Measurements from ENCODE around the gene L2HGDH. TPM values are rescaled to one million over a fixed set of nuclear protein-coding genes. Genes with fewer than 3 reads are reported as not detected.

L2HGDH gene
- total RNA-seq, 1 donor from 2014 or later = 5.8 TPM

GRCh38 chr14:50242096-50242495, 69.9 kb downstream of the L2HGDH start:
- Mint-ChIP-seq H3K4me3 (ENCODE audit: unreplicated experiment) (no peak overlapping the region), H3K27ac (ENCODE audit: unreplicated experiment) (no peak overlapping the region), H3K27me3 (ENCODE audit: low read depth) (no peaks in the 10 kb centered on the region), H3K4me1 (ENCODE audit: low read depth) (no peaks in the 10 kb centered on the region), H3K9me3 (ENCODE audit: low read depth) (no peaks in the 10 kb centered on the region), H3K36me3 (ENCODE audit: low read depth) (peaks cover 1% of the 10 kb centered on the region)
- no peak for DNase-seq (ENCODE audit: low spot score)
- TF ChIP-seq CTCF (IDR thresholded peaks at IDR 0.05) = no peak

- no peaks in the 10 kb centered on the region for H3K36me3 Mint-ChIP-seq (ENCODE audit: low read depth)
- DNase-seq (ENCODE audit: low spot score) = no peak
- no peak overlapping the region for H3K27ac Mint-ChIP-seq (ENCODE audit: unreplicated experiment)
- peaks cover 15% of the 10 kb centered on the region for H3K4me1 Mint-ChIP-seq (ENCODE audit: low read depth)
- H3K4me3 Mint-ChIP-seq (ENCODE audit: unreplicated experiment) = no peak overlapping the region
- no peaks in the 10 kb centered on the region for H3K27me3 Mint-ChIP-seq (ENCODE audit: low read depth)
- H3K9me3 Mint-ChIP-seq (ENCODE audit: low read depth) = no peaks in the 10 kb centered on the region
- TF ChIP-seq CTCF (IDR thresholded peaks at IDR 0.05) = no peak
Observed at GRCh38 chr14:50237427-50237826, 74.6 kb downstream of the L2HGDH start.

- no peaks in the 10 kb centered on the region for H3K36me3 Mint-ChIP-seq (ENCODE audit: low read depth)
Observed at GRCh38 chr14:50233951-50234250, 78.1 kb downstream of the L2HGDH start.

GRCh38 chr14:50233166-50233950, 78.7 kb downstream of the L2HGDH start:
- TF ChIP-seq CTCF (IDR thresholded peaks at IDR 0.05) = no peak
- Mint-ChIP-seq H3K4me1 (ENCODE audit: low read depth) (peaks cover 37% of the 10 kb centered on the region), H3K27me3 (ENCODE audit: low read depth) (no peaks in the 10 kb centered on the region), H3K36me3 (ENCODE audit: low read depth) (no peaks in the 10 kb centered on the region), H3K4me3 (ENCODE audit: unreplicated experiment) (no peak overlapping the region), H3K9me3 (ENCODE audit: low read depth) (peaks cover 2% of the 10 kb centered on the region), H3K27ac (ENCODE audit: unreplicated experiment) (no peak overlapping the region)
- DNase-seq (ENCODE audit: low spot score) = no peak

More at GRCh38 chr14:50233951-50234250, 78.1 kb downstream of the L2HGDH start:
- peaks cover 32% of the 10 kb centered on the region for H3K4me1 Mint-ChIP-seq (ENCODE audit: low read depth)
- H3K9me3 Mint-ChIP-seq (ENCODE audit: low read depth) = no peaks in the 10 kb centered on the region
- no peak overlapping the region for H3K4me3 Mint-ChIP-seq (ENCODE audit: unreplicated experiment)
- TF ChIP-seq CTCF (IDR thresholded peaks at IDR 0.05) = no peak
- no peaks in the 10 kb centered on the region for H3K27me3 Mint-ChIP-seq (ENCODE audit: low read depth)
- DNase-seq (ENCODE audit: low spot score) = no peak
- H3K27ac Mint-ChIP-seq (ENCODE audit: unreplicated experiment) = no peak overlapping the region

GRCh38 chr14:50232276-50232642, 79.8 kb downstream of the L2HGDH start:
- peak overlapping the region; percentile 73 for H3K4me3 Mint-ChIP-seq (ENCODE audit: unreplicated experiment)
- no peaks in the 10 kb centered on the region for H3K36me3 Mint-ChIP-seq (ENCODE audit: low read depth)
- DNase-seq (ENCODE audit: low spot score) = no peak
- H3K4me1 Mint-ChIP-seq (ENCODE audit: low read depth) = peaks cover 42% of the 10 kb centered on the region
- H3K27me3 Mint-ChIP-seq (ENCODE audit: low read depth) = no peaks in the 10 kb centered on the region
- H3K27ac Mint-ChIP-seq (ENCODE audit: unreplicated experiment) = peak overlapping the region; percentile 94
- TF ChIP-seq CTCF (IDR thresholded peaks at IDR 0.05) = no peak
- peaks cover 2% of the 10 kb centered on the region for H3K9me3 Mint-ChIP-seq (ENCODE audit: low read depth)
